Measurements from ENCODE around the gene TBC1D7.

DNA sequence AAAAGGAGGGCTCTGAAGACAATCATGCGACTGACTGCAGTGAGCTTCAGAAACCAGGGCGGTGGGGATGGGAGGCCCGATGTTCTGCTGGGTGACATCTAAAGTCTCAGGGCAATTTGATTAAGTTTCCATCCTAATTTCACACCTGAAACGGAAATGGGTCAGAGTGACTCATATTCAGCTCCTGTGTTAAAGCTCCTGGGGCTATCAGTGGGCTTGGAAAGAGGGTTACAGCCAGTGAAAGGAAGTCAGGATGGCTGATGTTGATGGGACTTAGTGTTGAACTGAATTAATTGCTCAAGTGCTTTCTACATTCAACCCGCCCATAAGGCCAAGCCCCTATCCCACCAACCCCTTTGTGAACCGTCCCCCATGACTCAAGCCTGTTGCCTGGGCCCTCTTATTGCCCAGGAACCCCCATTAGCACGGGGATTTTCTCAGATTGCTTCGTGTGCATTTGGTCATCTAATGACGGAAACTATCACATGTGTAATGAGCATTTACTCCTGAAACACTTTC lies 47.1 kb upstream of the TBC1D7 start:
- TF ChIP-seq, protein P1, sequence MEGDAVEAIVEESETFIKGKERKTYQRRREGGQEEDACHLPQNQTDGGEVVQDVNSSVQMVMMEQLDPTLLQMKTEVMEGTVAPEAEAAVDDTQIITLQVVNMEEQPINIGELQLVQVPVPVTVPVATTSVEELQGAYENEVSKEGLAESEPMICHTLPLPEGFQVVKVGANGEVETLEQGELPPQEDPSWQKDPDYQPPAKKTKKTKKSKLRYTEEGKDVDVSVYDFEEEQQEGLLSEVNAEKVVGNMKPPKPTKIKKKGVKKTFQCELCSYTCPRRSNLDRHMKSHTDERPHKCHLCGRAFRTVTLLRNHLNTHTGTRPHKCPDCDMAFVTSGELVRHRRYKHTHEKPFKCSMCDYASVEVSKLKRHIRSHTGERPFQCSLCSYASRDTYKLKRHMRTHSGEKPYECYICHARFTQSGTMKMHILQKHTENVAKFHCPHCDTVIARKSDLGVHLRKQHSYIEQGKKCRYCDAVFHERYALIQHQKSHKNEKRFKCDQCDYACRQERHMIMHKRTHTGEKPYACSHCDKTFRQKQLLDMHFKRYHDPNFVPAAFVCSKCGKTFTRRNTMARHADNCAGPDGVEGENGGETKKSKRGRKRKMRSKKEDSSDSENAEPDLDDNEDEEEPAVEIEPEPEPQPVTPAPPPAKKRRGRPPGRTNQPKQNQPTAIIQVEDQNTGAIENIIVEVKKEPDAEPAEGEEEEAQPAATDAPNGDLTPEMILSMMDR (IDR thresholded peaks at IDR 0.05 in 8 of 11, conservative IDR thresholded peaks at IDR 0.05 in 3 of 11) = no peak
- no peak for TF ChIP-seq POLR2A (IDR thresholded peaks at IDR 0.05)
